ENCODE data around the gene CAPN1.

The CAPN1 gene

DNA sequence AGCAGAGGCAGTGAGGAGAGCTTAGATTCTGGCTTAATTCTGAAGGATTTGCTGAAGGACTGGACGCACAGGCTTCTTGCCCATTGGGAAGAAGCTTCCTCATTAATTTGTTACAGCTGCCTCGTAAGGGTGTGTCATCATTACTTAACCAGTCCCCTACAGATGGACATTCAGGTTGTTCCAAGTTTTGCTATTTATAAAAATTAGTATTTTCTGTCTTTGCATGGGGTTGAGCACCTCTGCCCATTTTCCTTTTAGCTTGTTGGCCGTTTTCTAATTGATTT is 38.1 kb downstream of the CAPN1 start:
- DNase-seq (ENCODE audit: low read depth) = no peak
- H3K4me3 ChIP-seq (ENCODE audit: low read depth, low read length) = no peak overlapping the region
- TF ChIP-seq, protein P1, sequence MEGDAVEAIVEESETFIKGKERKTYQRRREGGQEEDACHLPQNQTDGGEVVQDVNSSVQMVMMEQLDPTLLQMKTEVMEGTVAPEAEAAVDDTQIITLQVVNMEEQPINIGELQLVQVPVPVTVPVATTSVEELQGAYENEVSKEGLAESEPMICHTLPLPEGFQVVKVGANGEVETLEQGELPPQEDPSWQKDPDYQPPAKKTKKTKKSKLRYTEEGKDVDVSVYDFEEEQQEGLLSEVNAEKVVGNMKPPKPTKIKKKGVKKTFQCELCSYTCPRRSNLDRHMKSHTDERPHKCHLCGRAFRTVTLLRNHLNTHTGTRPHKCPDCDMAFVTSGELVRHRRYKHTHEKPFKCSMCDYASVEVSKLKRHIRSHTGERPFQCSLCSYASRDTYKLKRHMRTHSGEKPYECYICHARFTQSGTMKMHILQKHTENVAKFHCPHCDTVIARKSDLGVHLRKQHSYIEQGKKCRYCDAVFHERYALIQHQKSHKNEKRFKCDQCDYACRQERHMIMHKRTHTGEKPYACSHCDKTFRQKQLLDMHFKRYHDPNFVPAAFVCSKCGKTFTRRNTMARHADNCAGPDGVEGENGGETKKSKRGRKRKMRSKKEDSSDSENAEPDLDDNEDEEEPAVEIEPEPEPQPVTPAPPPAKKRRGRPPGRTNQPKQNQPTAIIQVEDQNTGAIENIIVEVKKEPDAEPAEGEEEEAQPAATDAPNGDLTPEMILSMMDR (IDR thresholded peaks at IDR 0.05; ENCODE audit: low read depth, low read length, missing control alignments) = no peak

DNA sequence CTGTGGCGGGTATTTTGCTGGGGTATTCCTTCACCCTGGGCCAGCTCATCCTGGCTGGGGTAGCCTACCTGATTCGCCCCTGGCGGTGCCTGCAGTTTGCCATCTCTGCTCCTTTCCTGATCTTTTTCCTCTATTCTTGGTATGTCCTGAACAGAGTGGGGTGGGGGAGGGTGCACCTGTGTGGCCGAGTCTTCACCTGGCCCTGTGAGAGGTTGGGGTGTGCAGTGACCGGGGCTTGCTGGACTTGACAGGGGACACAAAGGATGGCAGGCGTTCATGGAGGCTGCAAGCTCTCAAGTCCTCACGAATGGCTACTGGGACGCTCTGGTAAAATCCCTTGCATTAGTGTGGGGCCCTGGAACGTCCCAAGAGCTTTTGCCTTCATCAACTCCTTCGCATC is 39.3 kb downstream of the CAPN1 start:
- TF ChIP-seq, protein P1 (IDR thresholded peaks at IDR 0.05; ENCODE audit: low read depth, low read length, missing control alignments) = no peak
- no peak for DNase-seq (ENCODE audit: low read depth)

DNA sequence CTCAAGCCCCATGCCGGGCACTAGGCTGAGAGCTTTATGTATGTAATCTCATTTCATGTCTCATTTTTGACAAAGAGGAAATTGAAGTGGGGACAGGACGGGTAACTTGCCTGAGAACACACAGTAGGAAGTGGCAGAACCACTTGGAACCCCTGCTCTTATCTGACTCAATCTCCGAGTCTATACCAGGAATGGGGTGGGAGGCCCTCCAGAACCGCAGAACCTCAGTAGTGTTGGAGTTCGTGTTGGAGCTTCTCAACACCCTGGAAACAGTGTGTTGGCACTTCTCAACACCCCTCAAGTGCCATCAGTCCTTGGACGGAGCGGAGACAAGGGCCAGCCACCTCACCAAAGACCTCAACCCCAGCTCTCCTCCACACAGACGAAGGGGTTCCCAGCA is 41.3 kb downstream of the CAPN1 start:
- TF ChIP-seq, protein P1 (IDR thresholded peaks at IDR 0.05; ENCODE audit: low read depth, low read length, missing control alignments) = no peak
- no peak for DNase-seq (ENCODE audit: low read depth)
- H3K4me3 ChIP-seq (ENCODE audit: low read depth, low read length) = no peak overlapping the region

More for the DNA sequence above, 39.3 kb downstream of the CAPN1 start:
- no peak overlapping the region for H3K4me3 ChIP-seq (ENCODE audit: low read depth, low read length)

DNA sequence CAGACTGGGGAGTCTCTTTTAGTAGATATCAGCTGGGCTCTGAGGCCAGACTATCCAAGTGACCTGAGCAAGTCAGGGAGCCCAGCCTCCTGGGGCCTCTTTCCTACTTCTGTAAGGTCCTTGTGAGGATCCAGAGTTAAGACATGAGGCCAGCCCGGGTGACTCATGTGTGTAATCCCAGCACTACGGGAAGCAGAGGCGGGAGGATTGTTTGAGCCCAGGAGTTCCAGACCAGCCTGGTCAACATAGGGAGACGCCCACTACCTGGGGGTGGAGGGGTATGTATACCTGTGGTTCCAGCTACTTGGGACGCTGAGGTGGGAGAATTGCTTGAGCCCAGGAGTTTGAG is 43.2 kb downstream of the CAPN1 start:
- no peak overlapping the region for H3K4me3 ChIP-seq (ENCODE audit: low read depth, low read length)
- no peak for DNase-seq (ENCODE audit: low read depth)
- TF ChIP-seq, protein P1 (IDR thresholded peaks at IDR 0.05; ENCODE audit: low read depth, low read length, missing control alignments) = no peak

DNA sequence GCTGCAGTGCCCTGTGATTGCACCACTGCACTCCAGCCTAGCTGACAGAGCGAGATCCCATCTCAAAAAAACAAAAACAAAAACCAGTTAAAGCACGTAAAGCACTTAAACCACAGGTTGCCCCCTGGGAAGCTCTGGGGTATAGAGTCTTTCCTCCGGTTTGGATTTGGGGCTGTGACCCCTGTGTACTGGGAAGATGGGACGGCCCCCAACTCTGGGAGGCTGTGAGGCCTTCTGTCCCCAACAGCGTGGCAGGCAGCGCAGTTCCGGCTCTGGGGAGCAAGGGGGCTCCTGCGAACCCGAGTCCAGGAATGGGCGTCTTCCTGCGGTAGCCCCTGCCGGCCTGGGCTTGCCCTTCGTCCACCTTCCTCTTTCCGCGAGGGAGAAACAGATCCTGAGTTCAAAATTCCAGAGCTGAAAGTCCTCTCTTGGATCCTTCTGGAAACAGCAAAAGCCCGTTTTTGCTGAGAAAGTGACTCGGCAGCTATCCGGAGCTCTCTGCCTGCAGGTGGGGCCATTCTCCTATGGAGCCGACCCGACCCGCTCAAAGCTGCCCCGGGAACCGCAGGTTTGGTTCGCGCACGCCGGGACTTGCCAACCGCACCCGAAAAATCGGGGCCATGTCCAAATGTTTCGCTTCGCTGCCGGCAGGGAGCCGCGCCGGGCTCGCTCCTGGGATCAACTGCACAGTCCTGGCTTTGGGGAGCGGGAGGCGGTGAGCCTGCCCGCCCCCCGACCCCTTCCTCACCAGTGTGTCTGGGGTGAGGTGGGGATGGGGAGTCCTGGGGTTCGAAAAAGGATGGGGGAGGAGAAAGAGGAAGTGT is 43.8 kb downstream of the CAPN1 start:
- DNase-seq (ENCODE audit: low read depth) = no peak
- TF ChIP-seq, protein P1 (IDR thresholded peaks at IDR 0.05; ENCODE audit: low read depth, low read length, missing control alignments) = peak; percentile 58
- H3K4me3 ChIP-seq (ENCODE audit: low read depth, low read length) = peak overlapping the region; percentile 43

DNA sequence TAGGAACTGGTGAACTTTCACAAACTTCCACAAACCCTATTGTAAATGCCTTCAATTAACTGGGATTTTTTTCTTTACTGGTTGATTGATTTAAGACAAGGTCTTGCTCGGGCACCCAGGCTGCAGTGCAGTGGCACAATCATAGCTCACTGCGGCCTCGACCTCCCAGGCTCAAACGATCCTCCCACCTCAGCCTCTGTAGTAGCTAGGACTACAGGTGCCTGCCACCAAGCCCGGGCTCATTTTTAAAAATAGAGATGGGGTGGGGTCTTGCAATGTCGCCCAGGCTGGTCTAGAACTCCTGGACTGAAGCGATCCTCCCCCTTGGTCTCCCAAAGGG is 44.3 kb downstream of the CAPN1 start:
- peak overlapping the region; percentile 43 for H3K4me3 ChIP-seq (ENCODE audit: low read depth, low read length)
- DNase-seq (ENCODE audit: low read depth) = no peak
- TF ChIP-seq, protein P1 (IDR thresholded peaks at IDR 0.05; ENCODE audit: low read depth, low read length, missing control alignments) = no peak

DNA sequence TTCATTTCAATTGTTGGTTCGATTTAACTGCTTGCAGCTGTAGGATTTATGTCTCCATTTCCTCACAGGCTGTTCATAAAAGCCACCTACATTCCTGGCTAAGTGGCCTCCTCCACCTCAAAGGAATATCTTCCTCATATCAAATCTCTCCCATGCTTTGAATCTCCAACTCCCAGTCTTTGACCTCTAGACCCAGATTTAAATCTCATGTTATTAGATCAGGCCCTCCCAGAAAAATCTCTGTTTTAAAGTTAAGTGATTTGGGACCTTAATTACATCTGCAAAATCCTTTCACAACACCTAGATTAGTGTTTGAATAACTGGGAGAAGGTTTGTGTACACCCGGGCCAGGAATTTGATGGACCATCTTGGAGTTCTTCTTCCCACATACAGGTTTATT is 46.2 kb downstream of the CAPN1 start:
- no peak overlapping the region for H3K4me3 ChIP-seq (ENCODE audit: low read depth, low read length)
- TF ChIP-seq, protein P1 (IDR thresholded peaks at IDR 0.05; ENCODE audit: low read depth, low read length, missing control alignments) = no peak
- no peak for DNase-seq (ENCODE audit: low read depth)
